EH (cell line): ENCODE results near the gene NDE1.
A peak's percentile ranks its signal among the peaks of the same experiment; 100 is the strongest.
"Not testable (repeated sequence)": the region's sequence is repeated elsewhere in the genome, so short reads cannot be mapped to it uniquely, and the experiment has no call there.

Source experiments
- DNase-seq: peaks from one replicate; pipeline ENCODE4 v3.0.0-alpha.2; 2015; ENCODE audit warnings: low read depth

Gene NDE1

DNA sequence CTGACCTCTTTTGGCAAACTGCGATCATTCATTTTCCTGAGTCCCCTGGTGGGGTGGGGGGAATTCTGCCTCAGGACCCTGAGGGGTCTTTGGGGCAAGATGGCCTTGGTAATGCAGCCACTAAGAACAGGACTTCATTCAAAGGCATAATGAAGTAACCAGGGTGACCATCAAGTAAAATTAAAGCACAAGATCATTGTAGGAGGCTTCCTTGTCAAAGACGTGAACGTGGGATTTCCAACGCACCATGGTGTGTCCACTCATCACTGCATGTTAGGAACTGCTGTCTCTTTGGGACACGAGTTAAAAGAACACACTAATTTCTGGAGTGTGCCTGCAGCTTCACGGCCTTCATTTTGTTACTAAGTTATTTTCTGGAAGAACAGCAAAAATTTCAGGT, 51.3 kb downstream of the NDE1 start:
- DNase-seq, result no peak

DNA sequence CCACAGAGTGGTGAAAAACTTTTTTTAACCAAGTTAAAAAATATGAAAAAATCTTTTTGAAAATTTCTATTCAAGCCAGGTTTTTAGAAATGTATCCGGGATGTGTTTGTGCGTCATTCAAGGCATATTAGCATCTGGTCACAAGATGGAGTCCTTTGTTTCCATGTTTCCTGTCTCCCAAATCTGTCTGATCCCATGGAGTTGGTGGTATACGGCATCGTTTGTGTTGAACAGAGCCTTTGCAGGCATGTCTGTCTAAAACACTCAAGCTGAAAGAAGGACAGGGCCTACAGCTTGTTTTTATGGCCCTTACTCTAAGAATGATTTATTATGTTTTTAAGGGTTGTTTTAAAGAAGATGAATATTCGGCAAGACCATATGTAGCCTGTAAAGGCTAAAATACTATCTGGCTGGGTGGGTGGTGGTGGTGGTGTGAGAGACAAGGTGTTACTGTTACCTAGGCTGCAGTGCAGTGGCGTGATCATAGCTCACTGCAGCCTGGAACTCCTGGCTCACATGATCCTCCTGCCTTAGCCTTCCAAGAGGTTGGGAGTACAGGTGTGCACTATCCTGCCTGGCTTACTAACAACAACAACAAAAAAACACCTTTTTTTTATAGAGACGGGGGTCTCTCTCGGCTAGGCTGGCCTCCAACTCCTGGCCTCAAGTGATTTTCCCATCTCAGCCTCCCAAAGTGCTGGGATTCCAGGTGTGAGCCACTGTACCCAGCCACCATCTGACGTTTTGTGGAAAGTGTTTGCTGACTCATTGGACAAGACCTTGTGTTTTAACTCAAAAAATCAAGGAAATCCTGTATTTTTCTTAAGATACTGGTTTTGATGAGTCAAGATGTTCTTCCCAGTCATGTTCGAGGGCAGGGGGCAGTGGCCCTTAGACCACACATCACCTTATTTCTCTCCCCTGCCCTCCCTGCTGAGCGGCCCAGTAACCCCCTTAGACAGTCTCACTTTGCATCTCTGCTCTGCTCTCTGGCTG, 52.2 kb downstream of the NDE1 start:
- DNase-seq, result peak; percentile 46

GRCh38 chr16:15703029-15703736, 53.1 kb downstream of the NDE1 start:
- DNase-seq, result no peak

- DNase-seq, result peak; percentile 74
These were observed 54.5 kb downstream of the NDE1 start for GRCh38 chr16:15704545-15704987.

DNA sequence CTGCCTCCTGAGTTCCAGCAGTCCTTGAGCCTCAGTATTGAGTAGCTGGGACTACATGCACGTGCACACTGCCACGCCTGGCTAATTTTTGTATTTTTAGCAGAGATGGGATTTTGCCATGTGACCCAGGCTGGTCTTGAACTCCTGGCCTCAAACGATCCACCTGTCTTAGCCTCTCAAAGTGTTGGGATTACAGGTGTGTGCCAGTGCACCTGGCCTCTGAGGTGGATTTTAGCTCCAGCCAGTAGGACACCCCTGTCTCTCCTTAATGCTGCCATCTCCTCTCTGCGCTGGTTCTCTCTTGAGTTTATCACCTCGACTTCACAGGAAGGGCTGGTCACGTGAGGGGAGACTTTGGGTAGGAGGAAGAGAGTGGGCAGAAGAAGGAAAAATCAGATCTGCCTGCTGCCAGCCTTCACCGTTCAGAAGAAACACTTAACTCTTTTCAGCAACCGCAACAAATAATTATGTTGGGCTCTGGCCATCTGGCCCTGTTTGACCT, 55.1 kb downstream of the NDE1 start:
- DNase-seq, result no peak

DNA sequence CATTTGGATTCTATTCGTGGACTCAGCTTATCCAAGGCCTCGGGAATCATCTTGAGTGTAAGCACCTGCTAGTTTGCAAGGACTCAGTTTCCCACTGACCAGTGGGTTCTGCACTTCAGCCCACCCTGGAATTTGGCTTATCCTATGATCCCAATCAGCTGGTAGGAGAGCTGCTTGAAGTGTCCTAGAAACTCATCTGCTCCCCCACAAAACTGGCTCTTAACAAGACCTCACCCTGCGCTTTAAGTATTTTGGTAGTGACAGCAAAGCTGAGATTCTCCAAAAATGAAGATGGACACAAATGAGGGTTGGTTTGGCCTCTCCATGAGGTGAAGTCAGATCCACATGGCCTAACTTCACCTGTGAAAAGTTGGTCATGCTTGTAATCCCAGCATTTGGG, 57.3 kb downstream of the NDE1 start:
- no peak for DNase-seq

DNA sequence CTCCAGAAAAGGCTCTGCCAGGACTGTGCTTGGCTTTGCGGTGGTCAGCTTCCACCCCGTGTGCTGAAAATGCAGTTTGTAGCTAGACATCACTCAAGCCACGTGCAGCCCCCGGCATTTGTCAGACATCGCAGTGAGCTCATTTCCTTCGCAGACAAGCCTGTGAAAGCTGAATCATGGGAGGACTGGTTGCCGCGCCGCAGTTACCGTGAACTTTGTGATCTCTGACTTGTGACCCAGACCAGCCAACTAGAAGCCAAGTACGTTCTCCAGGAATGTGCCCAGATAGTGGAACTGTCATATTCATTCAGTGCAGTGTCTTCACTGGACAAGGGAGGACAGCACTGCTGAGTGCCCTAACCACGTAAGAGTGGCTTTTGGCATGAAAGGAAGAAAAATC, 58.1 kb downstream of the NDE1 start:
- peak; percentile 13 for DNase-seq

- DNase-seq, result no peak
These were observed 59.0 kb downstream of the NDE1 start for GRCh38 chr16:15708997-15709396.

DNA sequence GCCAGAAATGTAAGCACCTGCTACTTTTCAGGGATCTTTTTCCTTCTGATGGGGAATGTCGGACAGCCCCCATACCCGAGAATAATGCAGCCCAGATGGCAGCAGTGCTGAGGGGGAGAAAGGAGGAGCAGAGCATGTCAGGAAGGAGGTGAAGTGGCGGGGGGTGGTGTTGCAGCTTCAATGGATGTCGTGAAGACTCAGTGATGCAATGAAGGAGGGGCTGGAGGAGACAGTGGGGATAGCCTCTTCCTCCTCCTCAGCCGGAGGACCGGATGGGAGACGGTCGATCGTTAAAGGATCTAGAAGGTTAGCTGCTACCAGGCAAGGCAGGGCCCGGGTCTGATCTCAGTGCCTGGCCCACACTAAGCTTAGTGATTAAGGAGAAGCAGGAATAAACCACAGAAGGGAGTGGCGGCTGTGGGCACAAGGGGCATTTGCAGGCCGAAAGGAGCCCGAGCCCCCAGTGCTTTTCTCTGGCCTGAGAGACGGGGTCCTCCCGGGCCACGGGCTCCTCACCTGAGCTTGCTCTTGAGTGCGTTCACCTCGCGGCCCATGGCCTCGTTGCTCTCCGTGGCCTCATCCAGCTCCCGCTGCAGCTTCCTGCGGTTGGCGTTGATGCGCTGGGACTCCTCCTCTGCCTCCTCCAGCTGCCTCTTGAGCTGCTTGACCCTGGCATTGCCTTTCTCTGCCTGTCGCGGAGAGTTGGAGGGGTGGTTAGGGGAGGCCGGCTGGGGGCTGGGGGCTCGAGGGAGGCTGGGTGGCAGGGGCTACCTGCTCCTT, 64.5 kb downstream of the NDE1 start:
- no peak for DNase-seq

GRCh38 chr16:15715221-15715620, 65.2 kb downstream of the NDE1 start:
- DNase-seq, result no peak

GRCh38 chr16:15716694-15717447, 66.8 kb downstream of the NDE1 start:
- no peak for DNase-seq

- no peak for DNase-seq
These were observed 71.0 kb downstream of the NDE1 start for GRCh38 chr16:15721018-15721417.

GRCh38 chr16:15723808-15724207, 73.8 kb downstream of the NDE1 start:
- DNase-seq, result no peak

DNA sequence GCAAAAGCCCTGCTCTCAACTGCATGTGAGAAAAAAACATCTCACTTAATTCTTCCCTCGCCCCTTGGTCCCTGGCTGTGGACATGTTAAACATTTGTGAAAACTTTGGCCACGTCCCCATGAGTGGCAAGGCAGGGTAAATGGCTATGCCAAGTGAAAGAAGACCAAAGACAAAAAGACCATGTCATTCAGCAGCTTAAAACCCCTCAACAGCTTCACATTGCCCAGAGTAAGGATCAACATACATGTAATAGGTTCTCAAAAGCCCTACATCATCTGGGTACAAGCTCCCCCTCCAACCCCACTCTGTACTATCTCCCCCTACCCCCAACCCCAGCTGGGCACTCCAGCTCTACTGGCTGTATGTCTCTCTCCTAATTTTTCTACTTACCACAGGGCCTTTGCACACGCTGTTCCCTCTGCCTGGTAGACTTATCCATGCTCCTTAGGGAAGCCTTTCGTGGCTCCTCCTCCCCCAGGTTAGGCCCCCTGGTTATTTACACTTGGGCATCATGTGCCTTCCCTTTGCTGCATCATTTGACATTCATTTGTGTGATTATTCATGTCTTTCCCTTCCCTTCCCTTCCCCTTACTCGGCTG, 75.7 kb downstream of the NDE1 start:
- DNase-seq, result no peak

DNA sequence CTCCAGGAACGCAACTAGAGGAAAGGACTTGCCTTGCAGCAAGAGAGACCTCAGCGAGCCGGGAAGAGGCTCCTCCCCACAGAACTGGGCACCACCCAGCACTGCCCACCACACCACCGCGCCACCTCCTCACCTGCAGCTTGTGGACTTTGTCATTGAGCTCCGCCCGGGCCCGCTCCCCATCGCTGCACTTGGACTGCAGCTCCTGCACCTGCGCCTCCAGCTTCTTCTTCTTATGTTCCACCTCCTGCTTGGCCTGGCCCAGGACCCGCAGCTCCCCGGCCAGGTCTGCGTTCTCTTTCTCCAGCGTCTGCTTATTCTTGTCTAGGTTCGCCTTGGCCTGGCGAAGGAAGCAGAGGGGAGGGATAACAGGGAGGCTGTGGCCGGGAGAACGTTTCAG, 76.7 kb downstream of the NDE1 start:
- no peak for DNase-seq

- DNase-seq, result not testable (repeated sequence)
These were observed 77.7 kb downstream of the NDE1 start for GRCh38 chr16:15727697-15728096.

DNA sequence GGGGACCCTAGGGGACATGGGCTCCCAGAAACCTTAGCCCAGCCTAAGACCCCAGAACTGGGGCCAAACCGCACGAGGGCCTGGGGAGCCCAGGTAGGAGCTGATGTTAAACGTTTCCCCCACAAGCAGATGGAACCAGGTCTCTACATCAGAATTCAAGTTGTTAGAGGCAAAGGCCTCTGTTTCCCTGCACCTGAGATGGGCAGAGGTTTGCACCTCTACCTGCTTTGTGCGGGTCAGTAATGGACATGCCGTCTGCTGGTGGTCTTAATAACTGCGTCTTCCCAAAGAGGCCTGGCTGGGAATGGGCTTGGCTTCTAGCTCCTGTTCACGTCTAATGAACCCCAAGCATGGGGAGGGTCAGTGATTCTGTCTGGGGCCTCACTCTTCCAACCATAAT, 79.1 kb downstream of the NDE1 start:
- no peak for DNase-seq

DNA sequence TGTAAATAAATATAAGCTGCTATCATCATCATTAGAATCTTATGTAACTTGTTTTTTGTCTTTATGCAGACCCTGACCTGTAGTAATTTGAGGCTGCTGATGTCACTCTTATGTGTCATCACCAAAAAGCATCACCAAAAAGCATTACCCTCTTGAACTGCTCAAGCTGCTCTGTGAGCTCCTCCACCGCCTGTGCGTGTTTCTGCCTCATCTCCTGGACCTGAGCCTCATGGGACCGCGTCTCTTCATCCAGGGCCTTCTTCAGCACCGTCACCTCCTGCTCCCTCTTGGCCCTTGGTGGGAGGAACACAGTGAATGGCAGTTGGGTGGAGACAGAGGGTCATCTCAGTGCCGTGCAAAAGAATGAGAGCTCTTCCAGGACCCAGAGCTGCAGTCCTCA, 82.4 kb downstream of the NDE1 start:
- peak; percentile 17 for DNase-seq

DNA sequence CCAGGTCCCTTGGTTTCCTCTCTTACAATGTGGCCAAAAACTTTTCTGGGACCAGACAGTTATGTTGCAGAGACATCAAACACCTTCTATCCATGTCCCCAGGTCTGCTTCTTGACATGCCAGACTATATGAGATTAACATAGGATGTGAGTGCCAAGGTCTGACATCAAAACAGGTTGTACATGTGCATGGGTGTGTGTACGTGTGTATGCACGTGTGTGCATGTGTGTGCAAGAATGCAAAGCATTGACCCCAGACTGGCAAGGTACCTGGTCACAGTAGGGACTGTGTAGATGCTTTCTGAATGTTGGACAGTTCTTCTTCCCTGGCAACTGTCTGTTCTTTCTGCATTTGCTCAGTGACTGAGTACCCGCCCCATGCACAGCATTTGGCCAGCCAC, 85.6 kb downstream of the NDE1 start:
- no peak for DNase-seq

GRCh38 chr16:15736529-15736928, 86.5 kb downstream of the NDE1 start:
- no peak for DNase-seq

- no peak for DNase-seq
These were observed 87.1 kb downstream of the NDE1 start for GRCh38 chr16:15737140-15737644.
